GM12878 (cell line): Measurements from ENCODE around the gene APOE.
"Not testable (repeated sequence)": the region's sequence is repeated elsewhere in the genome, so short reads cannot be mapped to it uniquely, and the experiment has no call there.

ENCODE experiments used
- CBX3 ChIP-seq: fragments of 200-600 bp; sonication (generic); IDR thresholded peaks from 2 replicates; pipeline ENCODE4 v1.6.1; 2016; ENCODE audit warnings: low read depth, borderline replicate concordance
- CEBPB ChIP-seq, 2 experiments: fragments of 150-350 bp in 1 of 2; IDR thresholded peaks; 2 replicates each; pipeline ENCODE4 v1.6.1; 2012 to 2014; ENCODE audit warnings: low read depth in 2 of 2, low read length in 2 of 2, borderline replicate concordance in 1 of 2, inconsistent platforms in 1 of 2
- CTCF ChIP-seq, 3 experiments: IDR thresholded peaks in 2 of 3; conservative IDR thresholded peaks in 1 of 3; 2 replicates each; pipeline ENCODE4 v1.5.1; 2011; ENCODE audit warnings: low read depth in 3 of 3, low read length in 3 of 3, mild to moderate bottlenecking in 3 of 3, control low read depth in 2 of 3, moderate library complexity in 2 of 3, inconsistent platforms in 1 of 3, mixed read lengths in 1 of 3; ENCODE audit not compliant: control insufficient read depth in 2 of 3, insufficient read depth in 1 of 3; ENCODE audit errors: extremely low read depth in 1 of 3
- EZH2 ChIP-seq: IDR thresholded peaks from 2 replicates; pipeline ENCODE4 v1.6.1; 2012; ENCODE audit warnings: low read depth, mild to moderate bottlenecking, control low read depth, inconsistent platforms, low read length, borderline replicate concordance; ENCODE audit not compliant: control insufficient read depth
- KDM1A ChIP-seq: fragments of 200-600 bp; sonication (generic); IDR thresholded peaks from 2 replicates; pipeline ENCODE4 v1.6.1; 2016; ENCODE audit warnings: borderline replicate concordance
- MXI1 ChIP-seq: fragments of 150-350 bp; IDR thresholded peaks from 2 replicates; pipeline ENCODE4 v1.6.1; 2011; ENCODE audit warnings: low read depth, mild to moderate bottlenecking, inconsistent platforms, low read length, improper control_type of control experiment
- NBN ChIP-seq: fragments of 450-650 bp; IDR thresholded peaks from 2 replicates; pipeline ENCODE4 v1.6.1; 2016
- NFIC ChIP-seq: IDR thresholded peaks from 2 replicates; pipeline ENCODE4 v1.6.1; 2012; ENCODE audit warnings: low read depth, mild to moderate bottlenecking, inconsistent platforms, low read length, moderate library complexity
- POLR2A ChIP-seq: IDR thresholded peaks from 2 replicates; pipeline ENCODE4 v1.6.1; 2011; ENCODE audit warnings: low read depth, mild to moderate bottlenecking, low read length
- POLR2AphosphoS5 ChIP-seq: IDR thresholded peaks from 2 replicates; pipeline ENCODE4 v1.6.1; 2011; ENCODE audit warnings: mild to moderate bottlenecking, low read length, inconsistent platforms
- RELA ChIP-seq: fragments of 450-650 bp; IDR thresholded peaks from 2 replicates; pipeline ENCODE4 v1.8.0; 2014; ENCODE audit warnings: borderline replicate concordance; ENCODE audit not compliant: partially characterized antibody
- ZBTB4 ChIP-seq: fragments of 450-650 bp; formaldehyde crosslinking; IDR thresholded peaks from 2 replicates; pipeline ENCODE4 v1.4.0; 2022; ENCODE audit warnings: mild to moderate bottlenecking, moderate library complexity

- TF ChIP-seq POLR2A; CEBPB (IDR thresholded peaks at IDR 0.05; ENCODE audit: borderline replicate concordance in 1 of 2, low read depth in 2 of 2, low read length in 2 of 2); EZH2; POLR2AphosphoS5; CBX3; ZBTB4; KDM1A; MXI1; NBN; CTCF (IDR thresholded peaks at IDR 0.05 in 2 of 3, conservative IDR thresholded peaks at IDR 0.05 in 1 of 3; ENCODE audit: control insufficient read depth in 2 of 3, extremely low read depth in 1 of 3, insufficient read depth in 1 of 3, low read depth in 3 of 3, low read length in 3 of 3); NFIC; RELA: not testable (repeated sequence)
Observed at GRCh38 chr19:44911896-44912295, 6.3 kb downstream of the APOE start.
